ENCODE data around the gene CEP85.
A peak's percentile ranks its signal among the peaks of the same experiment; 100 is the strongest.
"Not testable (repeated sequence)": the region's sequence is repeated elsewhere in the genome, so short reads cannot be mapped to it uniquely, and the experiment has no call there.

CEP85 gene

DNA sequence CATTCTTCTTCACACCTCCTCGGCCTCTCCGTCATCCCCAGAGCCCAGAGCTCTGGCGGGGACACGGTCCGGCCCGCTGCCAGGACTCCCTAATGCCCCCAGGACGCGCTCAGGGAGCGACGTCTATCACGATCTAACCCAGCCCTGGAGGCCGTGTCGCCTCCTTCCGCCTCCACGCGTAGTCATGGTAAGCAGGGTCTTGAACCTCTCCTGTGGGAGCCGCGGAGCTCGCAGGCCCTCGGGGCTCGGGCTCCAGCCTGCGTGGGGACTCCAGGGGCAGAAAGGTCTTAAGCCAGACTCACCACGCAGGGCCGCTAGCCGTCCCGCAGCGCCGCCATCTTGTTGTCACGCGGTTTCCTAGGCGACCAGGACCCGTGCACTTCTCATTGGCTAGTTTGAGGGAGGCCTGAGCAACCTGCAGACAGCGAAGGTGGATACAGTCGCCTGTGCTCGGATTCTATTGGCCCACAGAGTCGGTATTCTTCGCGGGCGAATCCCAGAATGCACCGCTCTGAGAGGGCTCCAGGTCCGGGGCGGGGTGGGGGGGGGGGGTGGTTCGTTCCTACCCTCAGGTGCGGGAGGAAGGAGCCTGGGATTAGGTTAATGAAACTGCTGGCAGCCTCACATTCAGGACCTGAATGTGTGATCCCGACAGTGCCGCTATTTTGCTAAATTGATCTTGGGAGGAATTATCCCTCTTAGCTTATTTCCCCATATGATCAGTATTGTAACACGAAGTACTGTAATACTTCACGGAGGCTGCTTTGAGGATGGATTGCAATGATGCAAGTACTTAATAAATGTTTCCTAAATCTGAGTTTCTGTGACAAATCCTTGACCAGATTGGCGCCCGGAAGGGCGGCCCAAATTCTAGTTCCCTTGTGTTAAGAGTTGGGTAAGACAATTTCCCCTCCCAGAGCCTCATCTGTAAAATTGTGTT lies 72.6 kb downstream of the CEP85 start, which contains the start of gene UBXN11:
TSS of gene UBXN11 (minus strand) at position 347 of the 940 bp plus-strand sequence. CDS start 3,753 bp downstream, outside the sequence.
- TF ChIP-seq POLR2A (IDR thresholded peaks at IDR 0.05; ENCODE audit: low read depth, low read length) (no peak; the same call in 1 of the 2 replicates), POU2F2 (IDR thresholded peaks at IDR 0.05; ENCODE audit: low read depth, low read length) (peak; percentile 30; the same call in 1 of the 2 replicates)
- peak; percentile 98 for DNase-seq (ENCODE audit: insufficient read length, low spot score)
- FAIRE-seq: peak; percentile 96

GRCh38 chr1:26307363-26307781 lies 73.4 kb downstream of the CEP85 start:
- DNase-seq (ENCODE audit: insufficient read length, low spot score) (no peak), FAIRE-seq (peak; percentile 16)
- TF ChIP-seq TAF1 (IDR thresholded peaks at IDR 0.05; ENCODE audit: low read depth, low read length): no peak
- no peak for TF ChIP-seq POU2F2 (IDR thresholded peaks at IDR 0.05; ENCODE audit: low read depth, low read length)
- TF ChIP-seq SPI1 (IDR thresholded peaks at IDR 0.05; ENCODE audit: low read depth, low read length): no peak

- not testable (repeated sequence) for DNase-seq (ENCODE audit: insufficient read length, low spot score); FAIRE-seq
Measured at GRCh38 chr1:26307966-26308899, 74.2 kb downstream of the CEP85 start.

- DNase-seq (ENCODE audit: insufficient read length, low spot score) (no peak), FAIRE-seq (peak; percentile 69)
- TF ChIP-seq PAX5 (IDR thresholded peaks at IDR 0.05; ENCODE audit: insufficient read depth, low read length, severe bottlenecking): no peak
- no peak for TF ChIP-seq SPI1 (IDR thresholded peaks at IDR 0.05; ENCODE audit: low read depth, low read length)
- no peak for TF ChIP-seq POLR2AphosphoS5 (IDR thresholded peaks at IDR 0.05; ENCODE audit: low read depth, low read length)
- TF ChIP-seq POU2F2 (IDR thresholded peaks at IDR 0.05; ENCODE audit: low read depth, low read length): no peak
- TF ChIP-seq TAF1 (IDR thresholded peaks at IDR 0.05; ENCODE audit: low read depth, low read length): no peak
- no peak for TF ChIP-seq POLR2A (IDR thresholded peaks at IDR 0.05; ENCODE audit: low read depth, low read length)
Measured at GRCh38 chr1:26314501-26314900, 80.5 kb downstream of the CEP85 start.

- peak; percentile 78 for FAIRE-seq
- TF ChIP-seq PAX5 (IDR thresholded peaks at IDR 0.05; ENCODE audit: insufficient read depth, low read length, severe bottlenecking) (no peak), SPI1 (IDR thresholded peaks at IDR 0.05; ENCODE audit: low read depth, low read length) (no peak), POLR2A (IDR thresholded peaks at IDR 0.05; ENCODE audit: low read depth, low read length) (no peak), TAF1 (IDR thresholded peaks at IDR 0.05; ENCODE audit: low read depth, low read length) (no peak)
- DNase-seq (ENCODE audit: insufficient read length, low spot score): no peak
Measured at GRCh38 chr1:26315874-26316850, 82.2 kb downstream of the CEP85 start.

- peak; percentile 45 for FAIRE-seq
- TF ChIP-seq POU2F2 (IDR thresholded peaks at IDR 0.05; ENCODE audit: low read depth, low read length) (no peak), PAX5 (IDR thresholded peaks at IDR 0.05; ENCODE audit: insufficient read depth, low read length, severe bottlenecking) (no peak), SPI1 (IDR thresholded peaks at IDR 0.05; ENCODE audit: low read depth, low read length) (peak; percentile 91)
- no peak for DNase-seq (ENCODE audit: insufficient read length, low spot score)
Measured at GRCh38 chr1:26317146-26317545, 83.1 kb downstream of the CEP85 start.

- DNase-seq (ENCODE audit: insufficient read length, low spot score) (peak; percentile 67), FAIRE-seq (peak; percentile 91)
- TF ChIP-seq SPI1 (IDR thresholded peaks at IDR 0.05; ENCODE audit: low read depth, low read length) (peak; percentile 29; the same call in 1 of the 2 replicates), PAX5 (IDR thresholded peaks at IDR 0.05; ENCODE audit: insufficient read depth, low read length, severe bottlenecking) (no peak), POLR2A (IDR thresholded peaks at IDR 0.05; ENCODE audit: low read depth, low read length) (peak; percentile 76), POLR2AphosphoS5 (IDR thresholded peaks at IDR 0.05; ENCODE audit: low read depth, low read length) (no peak; the same call in 1 of the 2 replicates)
Measured at GRCh38 chr1:26317612-26318337, 83.8 kb downstream of the CEP85 start, which contains the start of gene CD52. Gene CD52 (plus strand): TSS chr1:26317958. CDS start chr1:26318018, 60 bp downstream.

- TF ChIP-seq TAF1 (IDR thresholded peaks at IDR 0.05; ENCODE audit: low read depth, low read length): no peak
- TF ChIP-seq SPI1 (IDR thresholded peaks at IDR 0.05; ENCODE audit: low read depth, low read length): peak; percentile 71
- TF ChIP-seq POLR2A (IDR thresholded peaks at IDR 0.05; ENCODE audit: low read depth, low read length): 0 out of 2 replicates have a peak, but pooled peaks have one; percentile 9
- no peak for TF ChIP-seq POLR2AphosphoS5 (IDR thresholded peaks at IDR 0.05; ENCODE audit: low read depth, low read length)
- no peak for TF ChIP-seq PAX5 (IDR thresholded peaks at IDR 0.05; ENCODE audit: insufficient read depth, low read length, severe bottlenecking)
- no peak for TF ChIP-seq POU2F2 (IDR thresholded peaks at IDR 0.05; ENCODE audit: low read depth, low read length)
- DNase-seq (ENCODE audit: insufficient read length, low spot score): no peak
- FAIRE-seq: peak; percentile 95
Measured at GRCh38 chr1:26318338-26319064, 84.5 kb downstream of the CEP85 start.

All from GM12891 (cell line).